A673 (cell line): ENCODE results near the gene CLEC5A. TPM values are rescaled to one million over a fixed set of nuclear protein-coding genes. Genes with fewer than 3 reads are reported as not detected.

ENCODE experiments used
- Bru-seq: library from RNA; stranded (reverse); fragments of 400-500 nt; gene quantifications from one replicate; lab custom pipeline; 2021; lab: Mats Ljungman, UMichigan
- BruChase-seq, 2 experiments: library from RNA; stranded (reverse); fragments of 400-500 nt; gene quantifications; one replicate each; lab custom pipeline; 2021; lab: Mats Ljungman, UMichigan
- BruUV-seq: library from RNA; stranded (reverse); fragments of 400-500 nt; replicated peaks from 2 replicates; lab custom pipeline; 2021; lab: Mats Ljungman, UMichigan
- CTCF ChIA-PET: fragments of 300-600 bp; sonication (Branson Sonifier 250); formaldehyde crosslinking; loops from one replicate; lab custom pipeline; 2022; ENCODE audit warnings: antibody characterized with exemption; lab: Charles Lee
- POLR2A ChIA-PET: fragments of 300-600 bp; sonication (Branson Sonifier 250); formaldehyde crosslinking; loops from one replicate; lab custom pipeline; 2022; ENCODE audit warnings: antibody characterized with exemption; ENCODE audit not compliant: low non-redundant PET; lab: Charles Lee
- DNase-seq: peaks from one replicate; pipeline ENCODE4 v3.0.0-alpha.2; 2015; ENCODE audit warnings: low spot score
- H3K27ac ChIP-seq: fragments of 200-600 bp; sonication (generic); 2 replicates; pipeline ENCODE4 v1.5.1; 2016; ENCODE audit warnings: mixed run types, low read depth, mild to moderate bottlenecking, mixed read lengths, antibody characterized with exemption, low read length; ENCODE audit not compliant: poor library complexity, severe bottlenecking
- H3K27me3 ChIP-seq: fragments of 200-600 bp; sonication (generic); replicated peaks from 2 replicates; pipeline ENCODE4 v1.6.1; 2017; ENCODE audit warnings: mixed run types, low read depth, mild to moderate bottlenecking, mixed read lengths, antibody characterized with exemption, low read length; ENCODE audit not compliant: insufficient read depth, poor library complexity
- H3K36me3 ChIP-seq: fragments of 200-600 bp; sonication (generic); 2 replicates; pipeline ENCODE4 v1.6.1; 2016; ENCODE audit warnings: mixed run types, mild to moderate bottlenecking, mixed read lengths, antibody characterized with exemption, low read length; ENCODE audit not compliant: insufficient read depth, poor library complexity, severe bottlenecking
- H3K4me1 ChIP-seq: fragments of 200-600 bp; sonication (generic); 2 replicates; pipeline ENCODE4 v1.6.1; 2017; ENCODE audit warnings: mixed run types, mild to moderate bottlenecking, mixed read lengths, antibody characterized with exemption, low read length; ENCODE audit not compliant: insufficient read depth, poor library complexity, severe bottlenecking
- H3K4me3 ChIP-seq: fragments of 200-600 bp; sonication (generic); 2 replicates; pipeline ENCODE4 v1.5.1; 2016; ENCODE audit warnings: low read depth, mixed run types, mild to moderate bottlenecking, mixed read lengths, low read length; ENCODE audit not compliant: poor library complexity, severe bottlenecking
- H3K9me3 ChIP-seq: fragments of 200-600 bp; sonication (generic); 2 replicates; pipeline ENCODE4 v1.6.1; 2016; ENCODE audit warnings: mixed run types, low read depth, mild to moderate bottlenecking, mixed read lengths, antibody characterized with exemption, low read length; ENCODE audit not compliant: poor library complexity, severe bottlenecking
- EZH2 ChIP-seq: fragments of 200-600 bp; sonication (generic); IDR thresholded peaks from 2 replicates; pipeline ENCODE4 v1.6.1; 2017; ENCODE audit warnings: borderline replicate concordance, low read depth, mild to moderate bottlenecking, mixed read lengths, antibody characterized with exemption, low read length; ENCODE audit not compliant: poor library complexity, severe bottlenecking
- intact Hi-C: fragments of 100-400 bp; cut with micrococcal nuclease; formaldehyde crosslinking; loops from one replicate; pipeline ENCODE4 v1.10.0; 2022; ENCODE audit not compliant: unreplicated experiment
- long read RNA-seq: library from polyadenylated mRNA; stranded (forward); transcript quantifications from one replicate; pipeline ENCODE4 v2.0.0, GENCODE V29; 2022
- total RNA-seq: library from RNA; stranded (reverse); gene quantifications from 2 replicates; pipeline ENCODE4 v1.2.3, GENCODE V29; 2021
- TF ChIP-seq, protein P1 (sequence below): fragments of 300-800, 200-600 bp; sonication (generic); conservative IDR thresholded peaks from 2 replicates; pipeline ENCODE4 v1.5.1; 2017; ENCODE audit warnings: low read depth, mild to moderate bottlenecking, antibody characterized with exemption, low read length, moderate library complexity, mixed read lengths

CLEC5A gene
- not detected in 2 replicates for total RNA-seq
- Bru-seq, nascent RNA: not detected
- not detected for BruChase-seq, experiment 1, labeled RNA remaining after a 2-hour chase
- not detected for BruChase-seq, experiment 2, labeled RNA remaining after a 6-hour chase
- long read RNA-seq: 0 reads

DNA sequence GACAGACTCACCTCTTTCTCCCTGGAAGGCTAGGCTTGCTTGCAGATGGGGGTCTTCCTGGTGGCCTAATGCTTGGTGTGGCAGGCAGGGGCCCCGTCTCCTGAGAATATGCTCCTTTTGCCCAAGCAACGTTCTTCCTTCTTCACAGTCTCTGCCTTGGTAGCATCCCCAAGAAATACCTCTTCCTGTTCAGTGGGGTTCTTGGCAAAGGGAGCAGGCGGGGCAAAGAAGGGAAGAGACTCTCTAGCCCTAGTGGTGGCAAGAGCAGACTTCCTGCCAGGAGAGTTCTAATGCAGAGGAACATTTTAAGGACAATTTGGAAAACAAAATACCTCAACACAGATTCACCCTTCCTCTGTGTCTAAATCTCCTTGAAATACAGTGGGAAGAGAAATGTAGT is at the start of gene CLEC5A:
Gene CLEC5A, minus strand, starts transcription at position 179 of the 400 bp plus-strand sequence. CDS start 682 bp downstream, outside the sequence.
- POLR2A ChIA-PET: no interaction called here
- no peak for DNase-seq
- intact Hi-C loops: no loop called here

DNA sequence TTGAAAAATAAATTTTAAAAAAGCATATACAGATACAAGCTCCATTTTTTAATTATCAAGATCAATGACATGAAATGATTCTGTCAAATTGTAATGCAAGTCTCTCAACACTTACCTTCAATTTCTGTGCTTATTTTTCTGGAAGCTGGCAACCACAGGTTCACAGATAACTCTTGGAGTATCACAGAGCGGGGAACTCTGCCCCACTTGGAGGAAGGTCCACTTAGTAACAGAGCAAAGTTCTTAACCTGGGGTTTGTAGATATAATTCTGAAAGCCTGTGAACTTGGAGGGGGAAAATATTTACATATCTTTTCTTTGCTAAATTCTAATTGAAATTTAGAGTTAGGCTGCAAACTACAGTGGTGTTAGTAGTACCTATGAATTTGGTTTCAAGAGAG is 46.6 kb upstream of the CLEC5A start:
- Histone ChIP-seq H3K4me3 (no peak overlapping the region), H3K27ac (no peak overlapping the region), H3K27me3 (no peaks in the 10 kb centered on the region), H3K4me1 (no peaks in the 10 kb centered on the region), H3K9me3 (no peaks in the 10 kb centered on the region), H3K36me3 (no peaks in the 10 kb centered on the region)
- BruUV-seq: no TSS peak
- no peak for DNase-seq
- ChIA-PET CTCF (no interaction called here), POLR2A (no interaction called here)
- intact Hi-C loops: no loop called here
- no peak for TF ChIP-seq EZH2
- TF ChIP-seq, protein P1, sequence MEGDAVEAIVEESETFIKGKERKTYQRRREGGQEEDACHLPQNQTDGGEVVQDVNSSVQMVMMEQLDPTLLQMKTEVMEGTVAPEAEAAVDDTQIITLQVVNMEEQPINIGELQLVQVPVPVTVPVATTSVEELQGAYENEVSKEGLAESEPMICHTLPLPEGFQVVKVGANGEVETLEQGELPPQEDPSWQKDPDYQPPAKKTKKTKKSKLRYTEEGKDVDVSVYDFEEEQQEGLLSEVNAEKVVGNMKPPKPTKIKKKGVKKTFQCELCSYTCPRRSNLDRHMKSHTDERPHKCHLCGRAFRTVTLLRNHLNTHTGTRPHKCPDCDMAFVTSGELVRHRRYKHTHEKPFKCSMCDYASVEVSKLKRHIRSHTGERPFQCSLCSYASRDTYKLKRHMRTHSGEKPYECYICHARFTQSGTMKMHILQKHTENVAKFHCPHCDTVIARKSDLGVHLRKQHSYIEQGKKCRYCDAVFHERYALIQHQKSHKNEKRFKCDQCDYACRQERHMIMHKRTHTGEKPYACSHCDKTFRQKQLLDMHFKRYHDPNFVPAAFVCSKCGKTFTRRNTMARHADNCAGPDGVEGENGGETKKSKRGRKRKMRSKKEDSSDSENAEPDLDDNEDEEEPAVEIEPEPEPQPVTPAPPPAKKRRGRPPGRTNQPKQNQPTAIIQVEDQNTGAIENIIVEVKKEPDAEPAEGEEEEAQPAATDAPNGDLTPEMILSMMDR: no peak

More for the DNA sequence above, at the start of gene CLEC5A:
- Histone ChIP-seq H3K27me3 (no peaks in the 10 kb centered on the region), H3K36me3 (no peaks in the 10 kb centered on the region), H3K4me1 (no peaks in the 10 kb centered on the region), H3K4me3 (no peak within 1 kb of the TSS), H3K9me3 (no peaks in the 10 kb centered on the region), H3K27ac (no peak within 1 kb of the TSS)
- TF ChIP-seq, protein P1: no peak
- no peak for TF ChIP-seq EZH2
- BruUV-seq: no TSS peak
- CTCF ChIA-PET: no interaction called here

DNA sequence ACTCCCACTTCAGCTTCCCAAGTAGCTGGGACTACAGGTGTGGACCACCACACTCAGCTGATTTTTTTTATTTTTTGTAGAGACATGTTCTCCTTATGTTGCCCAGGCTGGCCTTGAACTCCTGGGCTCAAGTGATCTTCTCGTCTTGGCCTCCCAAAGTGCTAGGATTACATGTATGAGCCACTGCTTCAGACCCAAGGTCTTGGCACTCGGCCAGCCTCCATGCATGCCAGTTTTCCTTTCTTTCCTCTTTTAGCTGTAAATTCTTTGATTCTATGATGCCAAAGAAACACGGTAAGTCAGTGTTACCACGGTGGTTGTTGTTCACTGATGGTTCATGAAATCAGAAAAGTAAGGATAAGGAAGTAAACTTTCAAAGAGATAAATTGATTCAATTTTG is 45.9 kb upstream of the CLEC5A start:
- H3K36me3 ChIP-seq: no peaks in the 10 kb centered on the region
- H3K9me3 ChIP-seq: no peaks in the 10 kb centered on the region
- TF ChIP-seq, protein P1: no peak
- no peak for TF ChIP-seq EZH2
- no peak for DNase-seq
- no peak overlapping the region for H3K27ac ChIP-seq
- H3K4me3 ChIP-seq: no peak overlapping the region
- ChIA-PET POLR2A (no interaction called here), CTCF (no interaction called here)
- no peaks in the 10 kb centered on the region for H3K4me1 ChIP-seq
- BruUV-seq: no TSS peak
- no peaks in the 10 kb centered on the region for H3K27me3 ChIP-seq
- intact Hi-C loops: no loop called here
